Measurements from ENCODE around the gene FSD2. TPM values are rescaled to one million over a fixed set of nuclear protein-coding genes. Genes with fewer than 3 reads are reported as not detected.

FSD2 gene
- total and polyA plus RNA-seq, 2 experiments from 2014 or later: 0.18 TPM; not detected in 1

DNA sequence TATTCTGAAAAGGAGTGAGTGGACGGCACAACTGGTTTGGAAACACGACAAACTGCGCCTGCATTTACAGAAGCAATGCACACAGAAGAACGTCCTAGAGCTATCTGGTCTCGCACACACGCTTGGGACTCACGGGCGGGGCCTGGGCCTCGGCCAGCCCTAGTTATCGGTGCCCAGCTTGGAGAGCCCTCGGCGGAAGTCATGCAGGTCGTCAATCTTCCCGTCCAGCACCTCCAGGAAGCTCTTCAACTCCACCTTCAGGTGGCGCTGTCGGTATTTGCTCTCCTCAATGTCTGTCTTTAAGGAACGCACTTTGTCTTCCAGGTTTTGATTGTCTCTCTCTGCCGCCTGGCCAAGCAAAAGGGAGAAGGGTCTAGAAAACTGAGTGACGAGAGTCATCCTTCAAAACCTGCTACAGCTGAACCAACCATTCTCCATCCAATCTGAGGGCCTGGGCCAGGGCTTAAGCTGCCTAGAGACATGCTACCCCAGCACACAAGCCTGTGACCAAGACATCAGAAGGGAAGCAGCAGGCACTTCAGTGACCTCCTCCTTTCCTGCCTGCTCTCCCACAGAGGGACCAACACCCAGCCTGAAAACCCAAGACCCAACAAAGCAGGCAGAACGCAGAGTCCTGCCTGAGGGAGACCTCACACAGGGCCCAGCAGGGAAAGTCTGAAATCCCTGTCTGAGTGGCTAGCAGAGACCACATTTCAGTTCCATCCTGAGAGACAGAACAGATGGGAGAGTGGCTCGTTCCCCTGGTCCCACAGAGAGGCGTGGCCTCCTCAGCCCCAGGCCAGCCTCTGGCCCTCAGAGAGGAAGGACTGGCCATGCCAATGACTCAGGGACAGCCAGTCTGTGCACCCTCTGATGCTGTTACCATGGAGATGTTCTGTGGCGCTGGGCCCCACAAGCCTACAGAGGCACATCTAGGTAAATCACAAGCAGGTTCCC, 44.0 kb upstream of the FSD2 start:
- H3K4me1 Mint-ChIP-seq: peaks cover 15% of the 10 kb centered on the region
- H3K4me3 ChIP-seq: no peak overlapping the region
- H3K27ac ChIP-seq (ENCODE audit: low read depth): no peak overlapping the region
- no peaks in the 10 kb centered on the region; the same call in 2 of the 3 replicates for H3K9me3 Mint-ChIP-seq
- H3K27ac Mint-ChIP-seq: peak overlapping the region; percentile 56; the same call in 1 of the 2 replicates
- ATAC-seq: peak; percentile 97
- H3K36me3 Mint-ChIP-seq (ENCODE audit: low read depth): no peaks in the 10 kb centered on the region
- H3K4me1 ChIP-seq (ENCODE audit: insufficient read depth): peaks cover 7% of the 10 kb centered on the region
- H3K4me3 Mint-ChIP-seq: peak overlapping the region; percentile 37; the same call in 2 of the 3 replicates
- H3K79me2 ChIP-seq (replicated peaks; ENCODE audit: insufficient read depth): no peaks in the 10 kb centered on the region
- H4K20me1 ChIP-seq (replicated peaks; ENCODE audit: insufficient read depth): no peaks in the 10 kb centered on the region
- peak overlapping the region; percentile 92 for H2AFZ ChIP-seq
- DNase-seq (ENCODE audit: low spot score): peak; percentile 96
- no peaks in the 10 kb centered on the region for H3K27me3 ChIP-seq (ENCODE audit: insufficient read depth)
- no peaks in the 10 kb centered on the region for H3K9me2 ChIP-seq (ENCODE audit: insufficient read depth)
- peak overlapping the region; percentile 55; the same call in 1 of the 2 replicates for H3K4me2 ChIP-seq
- H3K27me3 Mint-ChIP-seq (ENCODE audit: insufficient read depth, low read depth, poor library complexity): peaks cover 19% of the 10 kb centered on the region
- TF ChIP-seq, protein P1, sequence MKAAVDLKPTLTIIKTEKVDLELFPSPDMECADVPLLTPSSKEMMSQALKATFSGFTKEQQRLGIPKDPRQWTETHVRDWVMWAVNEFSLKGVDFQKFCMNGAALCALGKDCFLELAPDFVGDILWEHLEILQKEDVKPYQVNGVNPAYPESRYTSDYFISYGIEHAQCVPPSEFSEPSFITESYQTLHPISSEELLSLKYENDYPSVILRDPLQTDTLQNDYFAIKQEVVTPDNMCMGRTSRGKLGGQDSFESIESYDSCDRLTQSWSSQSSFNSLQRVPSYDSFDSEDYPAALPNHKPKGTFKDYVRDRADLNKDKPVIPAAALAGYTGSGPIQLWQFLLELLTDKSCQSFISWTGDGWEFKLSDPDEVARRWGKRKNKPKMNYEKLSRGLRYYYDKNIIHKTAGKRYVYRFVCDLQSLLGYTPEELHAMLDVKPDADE (IDR thresholded peaks at IDR 0.05): no peak; the same call in 1 of the 2 replicates
- TF ChIP-seq, protein P2, sequence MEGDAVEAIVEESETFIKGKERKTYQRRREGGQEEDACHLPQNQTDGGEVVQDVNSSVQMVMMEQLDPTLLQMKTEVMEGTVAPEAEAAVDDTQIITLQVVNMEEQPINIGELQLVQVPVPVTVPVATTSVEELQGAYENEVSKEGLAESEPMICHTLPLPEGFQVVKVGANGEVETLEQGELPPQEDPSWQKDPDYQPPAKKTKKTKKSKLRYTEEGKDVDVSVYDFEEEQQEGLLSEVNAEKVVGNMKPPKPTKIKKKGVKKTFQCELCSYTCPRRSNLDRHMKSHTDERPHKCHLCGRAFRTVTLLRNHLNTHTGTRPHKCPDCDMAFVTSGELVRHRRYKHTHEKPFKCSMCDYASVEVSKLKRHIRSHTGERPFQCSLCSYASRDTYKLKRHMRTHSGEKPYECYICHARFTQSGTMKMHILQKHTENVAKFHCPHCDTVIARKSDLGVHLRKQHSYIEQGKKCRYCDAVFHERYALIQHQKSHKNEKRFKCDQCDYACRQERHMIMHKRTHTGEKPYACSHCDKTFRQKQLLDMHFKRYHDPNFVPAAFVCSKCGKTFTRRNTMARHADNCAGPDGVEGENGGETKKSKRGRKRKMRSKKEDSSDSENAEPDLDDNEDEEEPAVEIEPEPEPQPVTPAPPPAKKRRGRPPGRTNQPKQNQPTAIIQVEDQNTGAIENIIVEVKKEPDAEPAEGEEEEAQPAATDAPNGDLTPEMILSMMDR (conservative IDR thresholded peaks at IDR 0.05; ENCODE audit: low read depth in 2 of 2): peak; percentile 89 to 93
- no peaks in the 10 kb centered on the region for H3K36me3 ChIP-seq (ENCODE audit: insufficient read depth)
- H3F3A ChIP-seq (replicated peaks; ENCODE audit: low read depth): no peaks in the 10 kb centered on the region

DNA sequence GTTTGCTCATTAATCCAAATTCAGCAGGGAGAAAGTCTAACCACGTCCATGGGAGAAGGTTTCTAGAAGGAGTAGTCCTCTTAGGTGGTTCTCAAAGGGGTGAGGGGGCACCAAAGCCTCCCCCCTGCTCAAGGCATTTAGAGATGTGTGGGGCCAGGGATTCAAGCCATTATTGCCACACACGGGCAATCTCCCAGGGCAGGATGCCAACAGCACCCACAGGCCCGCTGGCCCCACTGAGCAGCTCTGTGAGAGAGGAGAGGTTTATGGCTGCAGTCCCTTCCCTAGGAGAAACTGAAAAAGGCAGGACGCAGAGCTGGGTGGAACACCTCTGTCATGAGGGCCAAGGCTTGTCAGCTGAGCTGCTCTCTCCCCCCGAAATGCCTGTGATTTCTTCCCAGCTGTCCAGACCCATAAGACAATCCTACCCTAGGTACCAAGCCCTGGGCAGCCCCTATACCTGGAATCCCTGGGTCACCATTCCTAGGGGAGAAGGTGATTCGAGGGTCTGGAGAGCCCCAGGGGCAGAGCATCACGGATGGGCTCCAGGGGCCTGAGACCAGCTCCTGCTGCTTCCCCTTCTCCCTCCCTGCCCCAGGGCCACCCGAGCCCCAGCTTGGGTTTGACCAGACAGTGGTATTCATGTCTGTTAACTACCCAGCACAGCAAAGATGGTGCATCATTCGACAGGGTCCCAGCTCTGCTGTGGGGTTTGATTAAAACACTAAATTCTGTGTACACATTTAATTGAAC, 42.5 kb upstream of the FSD2 start:
- Histone ChIP-seq H4K20me1 (replicated peaks; ENCODE audit: insufficient read depth) (no peaks in the 10 kb centered on the region), H3F3A (replicated peaks; ENCODE audit: low read depth) (no peaks in the 10 kb centered on the region), H3K9me2 (ENCODE audit: insufficient read depth) (no peaks in the 10 kb centered on the region), H3K27me3 (ENCODE audit: insufficient read depth) (no peaks in the 10 kb centered on the region), H3K79me2 (replicated peaks; ENCODE audit: insufficient read depth) (no peaks in the 10 kb centered on the region), H3K36me3 (ENCODE audit: insufficient read depth) (no peaks in the 10 kb centered on the region), H3K4me3 (no peak overlapping the region), H3K4me1 (ENCODE audit: insufficient read depth) (peaks cover 7% of the 10 kb centered on the region), H3K4me2 (no peak overlapping the region), H3K27ac (ENCODE audit: low read depth) (no peak overlapping the region), H2AFZ (no peak overlapping the region)
- Mint-ChIP-seq H3K9me3 (no peaks in the 10 kb centered on the region; the same call in 2 of the 3 replicates), H3K27me3 (ENCODE audit: insufficient read depth, low read depth, poor library complexity) (peaks cover 17% of the 10 kb centered on the region), H3K36me3 (ENCODE audit: low read depth) (no peaks in the 10 kb centered on the region), H3K4me3 (no peak overlapping the region), H3K27ac (no peak overlapping the region), H3K4me1 (peaks cover 15% of the 10 kb centered on the region)
- ATAC-seq (no peak), DNase-seq (ENCODE audit: low spot score) (no peak)
- no peak for TF ChIP-seq STAT1 (IDR thresholded peaks at IDR 0.05; ENCODE audit: unreplicated experiment)
- TF ChIP-seq CREB1 (CRISPR knock-in tag; IDR thresholded peaks at IDR 0.05; ENCODE audit: low read depth): no peak
- TF ChIP-seq POLR2AphosphoS5 (IDR thresholded peaks at IDR 0.05; ENCODE audit: low read depth): no peak
- TF ChIP-seq, protein P2 (conservative IDR thresholded peaks at IDR 0.05; ENCODE audit: low read depth in 2 of 2): no peak
- TF ChIP-seq, protein P3, sequence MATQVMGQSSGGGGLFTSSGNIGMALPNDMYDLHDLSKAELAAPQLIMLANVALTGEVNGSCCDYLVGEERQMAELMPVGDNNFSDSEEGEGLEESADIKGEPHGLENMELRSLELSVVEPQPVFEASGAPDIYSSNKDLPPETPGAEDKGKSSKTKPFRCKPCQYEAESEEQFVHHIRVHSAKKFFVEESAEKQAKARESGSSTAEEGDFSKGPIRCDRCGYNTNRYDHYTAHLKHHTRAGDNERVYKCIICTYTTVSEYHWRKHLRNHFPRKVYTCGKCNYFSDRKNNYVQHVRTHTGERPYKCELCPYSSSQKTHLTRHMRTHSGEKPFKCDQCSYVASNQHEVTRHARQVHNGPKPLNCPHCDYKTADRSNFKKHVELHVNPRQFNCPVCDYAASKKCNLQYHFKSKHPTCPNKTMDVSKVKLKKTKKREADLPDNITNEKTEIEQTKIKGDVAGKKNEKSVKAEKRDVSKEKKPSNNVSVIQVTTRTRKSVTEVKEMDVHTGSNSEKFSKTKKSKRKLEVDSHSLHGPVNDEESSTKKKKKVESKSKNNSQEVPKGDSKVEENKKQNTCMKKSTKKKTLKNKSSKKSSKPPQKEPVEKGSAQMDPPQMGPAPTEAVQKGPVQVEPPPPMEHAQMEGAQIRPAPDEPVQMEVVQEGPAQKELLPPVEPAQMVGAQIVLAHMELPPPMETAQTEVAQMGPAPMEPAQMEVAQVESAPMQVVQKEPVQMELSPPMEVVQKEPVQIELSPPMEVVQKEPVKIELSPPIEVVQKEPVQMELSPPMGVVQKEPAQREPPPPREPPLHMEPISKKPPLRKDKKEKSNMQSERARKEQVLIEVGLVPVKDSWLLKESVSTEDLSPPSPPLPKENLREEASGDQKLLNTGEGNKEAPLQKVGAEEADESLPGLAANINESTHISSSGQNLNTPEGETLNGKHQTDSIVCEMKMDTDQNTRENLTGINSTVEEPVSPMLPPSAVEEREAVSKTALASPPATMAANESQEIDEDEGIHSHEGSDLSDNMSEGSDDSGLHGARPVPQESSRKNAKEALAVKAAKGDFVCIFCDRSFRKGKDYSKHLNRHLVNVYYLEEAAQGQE (IDR thresholded peaks at IDR 0.05; ENCODE audit: unreplicated experiment): no peak
- no peak for TF ChIP-seq ZNF114 (CRISPR knock-in tag; IDR thresholded peaks at IDR 0.05)

Data from GM23338 (cell line).